ENCODE measurements around the gene NME5.
"Not testable (repeated sequence)": the region's sequence is repeated elsewhere in the genome, so short reads cannot be mapped to it uniquely, and the experiment has no call there.

NME5 gene

GRCh38 chr5:138082033-138082432 lies 57.2 kb downstream of the NME5 start:
- no peaks in the 10 kb centered on the region for H4K20me1 ChIP-seq (ENCODE audit: control insufficient read depth, insufficient read depth, low read depth, low read length)
- no peak overlapping the region for H3K4me2 ChIP-seq (ENCODE audit: low read length)
- TF ChIP-seq CTCF (IDR thresholded peaks at IDR 0.05; ENCODE audit: low read depth, low read length, poor library complexity, severe bottlenecking) (peak; percentile 39), EZH2phosphoT487 (IDR thresholded peaks at IDR 0.05; ENCODE audit: borderline replicate concordance, low read length) (no peak)
- no peak overlapping the region for H3K4me3 ChIP-seq (ENCODE audit: low read length)
- peaks cover 10% of the 10 kb centered on the region for H3K4me1 ChIP-seq (ENCODE audit: control insufficient read depth, low read length)
- no peak overlapping the region for H3K27ac ChIP-seq (ENCODE audit: low read depth, low read length)
- peaks cover 2% of the 10 kb centered on the region; the same call in 1 of the 2 replicates for H3K27me3 ChIP-seq (ENCODE audit: control insufficient read depth, low read length)
- no peaks in the 10 kb centered on the region for H3K36me3 ChIP-seq (ENCODE audit: control insufficient read depth, low read length)
- no peaks in the 10 kb centered on the region for H3K9me2 ChIP-seq (replicated peaks; ENCODE audit: control insufficient read depth, low read length)
- H3K9me3 ChIP-seq (ENCODE audit: control insufficient read depth, insufficient read depth, low read length): no peaks in the 10 kb centered on the region
- H3F3A ChIP-seq (ENCODE audit: control insufficient read depth, insufficient read depth): no peaks in the 10 kb centered on the region
- no peaks in the 10 kb centered on the region for H3K79me2 ChIP-seq (ENCODE audit: control insufficient read depth, low read length)

GRCh38 chr5:138078006-138078643 lies 61.1 kb downstream of the NME5 start:
- Histone ChIP-seq H3K79me2 (ENCODE audit: control insufficient read depth, low read length) (no peaks in the 10 kb centered on the region), H3K9me2 (replicated peaks; ENCODE audit: control insufficient read depth, low read length) (no peaks in the 10 kb centered on the region), H4K20me1 (ENCODE audit: control insufficient read depth, insufficient read depth, low read depth, low read length) (no peaks in the 10 kb centered on the region), H3K4me1 (ENCODE audit: control insufficient read depth, low read length) (peaks cover 10% of the 10 kb centered on the region), H3K4me2 (ENCODE audit: low read length) (no peak overlapping the region), H3K27ac (ENCODE audit: low read depth, low read length) (no peak overlapping the region), H3K9me3 (ENCODE audit: control insufficient read depth, insufficient read depth, low read length) (no peaks in the 10 kb centered on the region), H3K4me3 (ENCODE audit: low read length) (no peak overlapping the region), H3K27me3 (ENCODE audit: control insufficient read depth, low read length) (peaks cover 2% of the 10 kb centered on the region; the same call in 1 of the 2 replicates), H3K36me3 (ENCODE audit: control insufficient read depth, low read length) (no peaks in the 10 kb centered on the region), H3F3A (ENCODE audit: control insufficient read depth, insufficient read depth) (peaks cover 4% of the 10 kb centered on the region; the same call in 1 of the 2 replicates)
- TF ChIP-seq CTCF (IDR thresholded peaks at IDR 0.05; ENCODE audit: low read depth, low read length, poor library complexity, severe bottlenecking): no peak
- no peak for TF ChIP-seq EZH2phosphoT487 (IDR thresholded peaks at IDR 0.05; ENCODE audit: borderline replicate concordance, low read length)

DNA sequence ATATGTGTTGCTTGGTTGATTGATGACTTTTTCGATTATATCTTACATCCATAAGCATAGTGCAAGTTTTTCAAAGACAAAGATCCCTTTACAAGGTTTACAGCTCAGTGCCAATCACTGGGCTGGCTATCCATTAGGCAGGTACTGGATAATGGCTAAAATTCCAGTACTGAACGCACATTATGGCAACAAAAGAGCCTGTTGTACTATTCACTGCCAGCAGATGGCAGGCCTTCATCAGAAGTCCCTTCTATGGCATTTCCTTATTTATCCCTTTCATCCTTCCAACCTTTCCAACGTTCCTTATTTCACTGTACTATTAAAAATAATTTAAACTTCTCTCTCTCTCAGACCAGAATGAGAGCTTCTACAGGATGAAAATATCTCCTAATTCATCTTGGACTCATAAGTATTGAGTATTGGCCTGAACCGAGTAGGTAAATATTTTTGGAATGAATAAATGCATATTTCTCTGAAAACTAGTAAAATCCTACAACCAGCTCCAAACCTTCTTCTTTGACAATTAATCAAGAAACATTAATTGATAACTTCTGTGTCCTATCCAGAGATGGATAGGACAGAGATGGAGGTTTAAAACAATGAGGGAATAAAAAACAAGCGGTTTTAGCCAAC lies 62.0 kb downstream of the NME5 start:
- Histone ChIP-seq H3K9me3 (ENCODE audit: control insufficient read depth, insufficient read depth, low read length) (no peaks in the 10 kb centered on the region), H3K27ac (ENCODE audit: low read depth, low read length) (no peak overlapping the region), H3K36me3 (ENCODE audit: control insufficient read depth, low read length) (no peaks in the 10 kb centered on the region), H4K20me1 (ENCODE audit: control insufficient read depth, insufficient read depth, low read depth, low read length) (no peaks in the 10 kb centered on the region), H3K4me2 (ENCODE audit: low read length) (no peak overlapping the region), H3K27me3 (ENCODE audit: control insufficient read depth, low read length) (peaks cover 2% of the 10 kb centered on the region; the same call in 1 of the 2 replicates), H3K9me2 (replicated peaks; ENCODE audit: control insufficient read depth, low read length) (no peaks in the 10 kb centered on the region), H3F3A (ENCODE audit: control insufficient read depth, insufficient read depth) (peaks cover 4% of the 10 kb centered on the region; the same call in 1 of the 2 replicates), H3K4me1 (ENCODE audit: control insufficient read depth, low read length) (peaks cover 10% of the 10 kb centered on the region), H3K4me3 (ENCODE audit: low read length) (no peak overlapping the region), H3K79me2 (ENCODE audit: control insufficient read depth, low read length) (no peaks in the 10 kb centered on the region)
- TF ChIP-seq CTCF (IDR thresholded peaks at IDR 0.05; ENCODE audit: low read depth, low read length, poor library complexity, severe bottlenecking) (peak; percentile 80), EZH2phosphoT487 (IDR thresholded peaks at IDR 0.05; ENCODE audit: borderline replicate concordance, low read length) (no peak)

DNA sequence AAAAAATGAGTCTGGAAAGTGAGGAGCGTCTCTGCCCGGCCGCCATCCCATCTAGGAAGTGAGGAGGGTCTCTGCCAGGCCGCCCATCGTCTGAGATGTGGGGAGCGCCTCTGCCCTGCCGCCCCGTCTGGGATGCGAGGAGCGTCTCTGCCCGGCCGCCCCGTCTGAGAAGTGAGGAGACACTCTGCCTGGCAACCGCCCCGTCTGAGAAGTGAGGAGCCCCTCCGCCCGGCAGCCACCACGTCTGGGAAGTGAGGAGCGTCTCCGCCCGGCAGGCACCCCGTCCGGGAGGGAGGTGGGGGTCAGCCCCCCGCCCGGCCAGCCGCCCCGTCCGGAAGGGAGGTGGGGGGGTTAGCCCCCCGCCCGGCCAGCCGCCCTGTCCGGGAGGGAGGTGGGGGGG lies 69.2 kb downstream of the NME5 start:
- not testable (repeated sequence) for H3K79me2 ChIP-seq (ENCODE audit: control insufficient read depth, low read length); H3K4me1 ChIP-seq (ENCODE audit: control insufficient read depth, low read length)

More for the DNA sequence above, 69.2 kb downstream of the NME5 start:
- not testable (repeated sequence) for H3K9me2 ChIP-seq (replicated peaks; ENCODE audit: control insufficient read depth, low read length); H3K9me3 ChIP-seq (ENCODE audit: control insufficient read depth, insufficient read depth, low read length); H3K4me2 ChIP-seq (ENCODE audit: low read length); H3K27me3 ChIP-seq (ENCODE audit: control insufficient read depth, low read length); H3K4me3 ChIP-seq (ENCODE audit: low read length); H4K20me1 ChIP-seq (ENCODE audit: control insufficient read depth, insufficient read depth, low read depth, low read length); H3K36me3 ChIP-seq (ENCODE audit: control insufficient read depth, low read length); H3K27ac ChIP-seq (ENCODE audit: low read depth, low read length); H3F3A ChIP-seq (ENCODE audit: control insufficient read depth, insufficient read depth)
